ENCODE measurements around the gene GNB1.

DNA sequence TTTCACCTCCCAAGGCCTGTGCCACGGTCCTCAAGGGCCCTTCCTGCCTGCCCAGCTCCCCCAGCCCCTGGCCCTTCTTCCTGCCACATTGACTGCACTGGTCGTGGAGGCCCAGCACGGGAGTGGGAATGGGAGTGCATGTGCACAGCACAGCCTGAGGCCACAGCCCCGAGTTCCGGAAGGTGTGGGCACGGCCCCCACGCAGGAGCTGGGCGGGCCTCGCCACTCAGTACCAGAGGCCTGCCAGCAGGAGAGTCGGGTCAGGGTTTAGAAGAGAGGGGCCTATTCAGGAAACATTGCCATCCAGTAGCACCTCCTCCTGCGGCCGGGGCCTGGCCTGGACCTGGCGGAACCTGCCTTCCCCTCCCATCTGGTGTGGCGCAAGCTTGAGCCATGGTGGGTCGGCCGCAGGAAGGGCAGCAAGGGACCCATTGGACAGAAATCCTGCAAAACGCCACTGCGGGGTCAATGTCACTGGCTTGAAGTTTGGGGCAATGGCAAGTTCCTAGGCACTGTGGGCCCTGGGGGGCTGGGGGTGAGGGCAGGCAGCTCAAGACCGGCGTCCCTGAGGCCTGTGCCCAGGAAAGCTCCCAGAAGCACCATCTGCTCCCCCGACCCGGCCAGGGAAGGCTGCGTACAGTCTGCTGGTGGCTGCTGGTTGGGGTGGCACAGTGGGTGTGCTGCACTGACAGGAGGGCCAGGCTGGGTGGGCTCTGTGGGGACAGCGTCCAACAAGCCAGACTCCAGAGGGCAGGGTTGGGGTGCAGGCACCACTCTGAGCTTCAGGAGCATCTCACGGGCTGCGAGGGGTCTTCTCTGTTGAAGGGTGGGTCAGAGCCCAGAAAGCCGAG is 29.9 kb upstream of the GNB1 start:
- TF ChIP-seq, protein P1, sequence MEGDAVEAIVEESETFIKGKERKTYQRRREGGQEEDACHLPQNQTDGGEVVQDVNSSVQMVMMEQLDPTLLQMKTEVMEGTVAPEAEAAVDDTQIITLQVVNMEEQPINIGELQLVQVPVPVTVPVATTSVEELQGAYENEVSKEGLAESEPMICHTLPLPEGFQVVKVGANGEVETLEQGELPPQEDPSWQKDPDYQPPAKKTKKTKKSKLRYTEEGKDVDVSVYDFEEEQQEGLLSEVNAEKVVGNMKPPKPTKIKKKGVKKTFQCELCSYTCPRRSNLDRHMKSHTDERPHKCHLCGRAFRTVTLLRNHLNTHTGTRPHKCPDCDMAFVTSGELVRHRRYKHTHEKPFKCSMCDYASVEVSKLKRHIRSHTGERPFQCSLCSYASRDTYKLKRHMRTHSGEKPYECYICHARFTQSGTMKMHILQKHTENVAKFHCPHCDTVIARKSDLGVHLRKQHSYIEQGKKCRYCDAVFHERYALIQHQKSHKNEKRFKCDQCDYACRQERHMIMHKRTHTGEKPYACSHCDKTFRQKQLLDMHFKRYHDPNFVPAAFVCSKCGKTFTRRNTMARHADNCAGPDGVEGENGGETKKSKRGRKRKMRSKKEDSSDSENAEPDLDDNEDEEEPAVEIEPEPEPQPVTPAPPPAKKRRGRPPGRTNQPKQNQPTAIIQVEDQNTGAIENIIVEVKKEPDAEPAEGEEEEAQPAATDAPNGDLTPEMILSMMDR (IDR thresholded peaks at IDR 0.05): no peak
- TF ChIP-seq EP300 (IDR thresholded peaks at IDR 0.05) (no peak), POLR2A (IDR thresholded peaks at IDR 0.05) (no peak), POLR2AphosphoS5 (IDR thresholded peaks at IDR 0.05) (no peak)
